Measurements from ENCODE around the gene HS1BP3. TPM values are rescaled to one million over a fixed set of nuclear protein-coding genes. Genes with fewer than 3 reads are reported as not detected.

The HS1BP3 gene
- total and polyA plus RNA-seq, 2 of the 13 experiments (the other 11 are each of a cell fraction or from before 2014, with no cell fraction given): 15.2 to 22.0 TPM

DNA sequence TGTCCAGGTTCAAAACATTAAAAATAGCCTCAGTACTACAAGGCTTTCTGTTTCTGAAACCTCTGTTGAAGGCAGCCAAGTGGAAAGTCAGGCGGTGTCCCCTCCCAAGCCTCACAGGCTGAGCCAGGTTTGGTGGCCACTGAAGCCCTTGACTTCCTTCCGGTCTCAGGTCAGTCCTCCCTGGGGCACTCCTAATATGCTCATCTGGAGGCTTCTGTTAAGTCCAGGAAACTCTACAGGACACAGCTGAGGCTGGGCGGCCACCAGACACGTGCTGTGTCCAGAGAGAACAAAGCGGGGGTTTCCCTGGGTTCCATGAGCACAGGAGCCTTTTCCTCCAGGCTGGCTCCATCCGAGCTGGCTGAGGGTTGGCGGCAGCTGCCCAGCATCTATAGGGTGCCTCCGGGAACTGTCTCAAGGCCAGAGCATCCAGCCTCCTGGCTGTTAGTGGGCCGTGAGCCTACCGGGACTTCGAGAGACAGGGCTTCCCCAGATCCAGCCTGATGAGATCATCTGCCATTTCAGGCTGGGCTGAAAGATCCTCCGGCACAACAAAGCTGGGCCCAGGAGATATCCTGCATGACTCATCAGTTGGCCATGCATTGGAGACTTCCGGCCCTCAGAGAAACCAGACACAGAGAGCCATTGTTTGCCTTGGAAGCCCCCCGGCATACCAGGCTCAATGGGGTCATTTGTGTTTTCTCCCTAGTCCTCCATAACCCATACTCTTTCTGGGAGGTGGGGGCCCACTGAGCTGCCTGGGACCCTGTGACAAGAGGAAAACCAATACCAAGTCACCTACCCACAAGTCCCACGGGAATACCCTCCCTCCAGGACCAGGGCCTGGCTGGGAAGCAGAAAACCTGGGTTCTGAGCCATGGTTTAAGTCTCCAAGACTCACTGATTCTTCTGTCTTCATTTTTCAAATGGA, 71.7 kb downstream of the HS1BP3 start (continued):
- TF ChIP-seq HNF4G (IDR thresholded peaks at IDR 0.05; ENCODE audit: borderline replicate concordance, low read depth, low read length) (no peak; the same call in 1 of the 2 replicates), HNF4G (CRISPR knock-in tag; IDR thresholded peaks at IDR 0.05; ENCODE audit: borderline replicate concordance, low read depth) (peak; percentile 81; the same call in 1 of the 2 replicates), AGO2 (optimal IDR thresholded peaks at IDR 0.05; ENCODE audit: low read depth, low read length) (peak; percentile 17), ZNF678 (CRISPR knock-in tag; IDR thresholded peaks at IDR 0.05) (no peak), HCFC1 (IDR thresholded peaks at IDR 0.05; ENCODE audit: low read depth, low read length) (no peak), PPARG (CRISPR knock-in tag; conservative IDR thresholded peaks at IDR 0.05) (peak; percentile 92), THAP11 (CRISPR knock-in tag; IDR thresholded peaks at IDR 0.05) (peak; percentile 86), PHF5A (CRISPR knock-in tag; IDR thresholded peaks at IDR 0.05; ENCODE audit: low read depth, unreplicated experiment) (peak; percentile 78), ZNF282 (IDR thresholded peaks at IDR 0.05; ENCODE audit: partially characterized antibody) (no peak), ZSCAN9 (CRISPR knock-in tag; IDR thresholded peaks at IDR 0.05; ENCODE audit: borderline replicate concordance) (peak; percentile 26; the same call in 1 of the 2 replicates), CAMTA2 (CRISPR knock-in tag; IDR thresholded peaks at IDR 0.05; ENCODE audit: borderline replicate concordance) (0 out of 2 replicates have a peak, but pooled peaks have one; percentile 68), ZIK1 (CRISPR knock-in tag; IDR thresholded peaks at IDR 0.05; ENCODE audit: borderline replicate concordance, low read depth) (0 out of 2 replicates have a peak, but pooled peaks have one; percentile 40), RAD21 (CRISPR knock-in tag; IDR thresholded peaks at IDR 0.05) (peak; percentile 75), DNMT1 (CRISPR knock-in tag; IDR thresholded peaks at IDR 0.05) (no peak), ZNF510 (CRISPR knock-in tag; IDR thresholded peaks at IDR 0.05; ENCODE audit: low read depth) (no peak), KLF16 (CRISPR knock-in tag; IDR thresholded peaks at IDR 0.05) (peak in 1 of 2 experiments; percentile 99; a peak in 2 of 4 replicates), TEAD2 (CRISPR knock-in tag; IDR thresholded peaks at IDR 0.05) (no peak)
- TF ChIP-seq, protein P1, sequence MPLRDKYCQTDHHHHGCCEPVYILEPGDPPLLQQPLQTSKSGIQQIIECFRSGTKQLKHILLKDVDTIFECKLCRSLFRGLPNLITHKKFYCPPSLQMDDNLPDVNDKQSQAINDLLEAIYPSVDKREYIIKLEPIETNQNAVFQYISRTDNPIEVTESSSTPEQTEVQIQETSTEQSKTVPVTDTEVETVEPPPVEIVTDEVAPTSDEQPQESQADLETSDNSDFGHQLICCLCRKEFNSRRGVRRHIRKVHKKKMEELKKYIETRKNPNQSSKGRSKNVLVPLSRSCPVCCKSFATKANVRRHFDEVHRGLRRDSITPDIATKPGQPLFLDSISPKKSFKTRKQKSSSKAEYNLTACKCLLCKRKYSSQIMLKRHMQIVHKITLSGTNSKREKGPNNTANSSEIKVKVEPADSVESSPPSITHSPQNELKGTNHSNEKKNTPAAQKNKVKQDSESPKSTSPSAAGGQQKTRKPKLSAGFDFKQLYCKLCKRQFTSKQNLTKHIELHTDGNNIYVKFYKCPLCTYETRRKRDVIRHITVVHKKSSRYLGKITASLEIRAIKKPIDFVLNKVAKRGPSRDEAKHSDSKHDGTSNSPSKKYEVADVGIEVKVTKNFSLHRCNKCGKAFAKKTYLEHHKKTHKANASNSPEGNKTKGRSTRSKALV (CRISPR knock-in tag; IDR thresholded peaks at IDR 0.05): no peak; the same call in 1 of the 2 replicates
- TF ChIP-seq, protein P2, sequence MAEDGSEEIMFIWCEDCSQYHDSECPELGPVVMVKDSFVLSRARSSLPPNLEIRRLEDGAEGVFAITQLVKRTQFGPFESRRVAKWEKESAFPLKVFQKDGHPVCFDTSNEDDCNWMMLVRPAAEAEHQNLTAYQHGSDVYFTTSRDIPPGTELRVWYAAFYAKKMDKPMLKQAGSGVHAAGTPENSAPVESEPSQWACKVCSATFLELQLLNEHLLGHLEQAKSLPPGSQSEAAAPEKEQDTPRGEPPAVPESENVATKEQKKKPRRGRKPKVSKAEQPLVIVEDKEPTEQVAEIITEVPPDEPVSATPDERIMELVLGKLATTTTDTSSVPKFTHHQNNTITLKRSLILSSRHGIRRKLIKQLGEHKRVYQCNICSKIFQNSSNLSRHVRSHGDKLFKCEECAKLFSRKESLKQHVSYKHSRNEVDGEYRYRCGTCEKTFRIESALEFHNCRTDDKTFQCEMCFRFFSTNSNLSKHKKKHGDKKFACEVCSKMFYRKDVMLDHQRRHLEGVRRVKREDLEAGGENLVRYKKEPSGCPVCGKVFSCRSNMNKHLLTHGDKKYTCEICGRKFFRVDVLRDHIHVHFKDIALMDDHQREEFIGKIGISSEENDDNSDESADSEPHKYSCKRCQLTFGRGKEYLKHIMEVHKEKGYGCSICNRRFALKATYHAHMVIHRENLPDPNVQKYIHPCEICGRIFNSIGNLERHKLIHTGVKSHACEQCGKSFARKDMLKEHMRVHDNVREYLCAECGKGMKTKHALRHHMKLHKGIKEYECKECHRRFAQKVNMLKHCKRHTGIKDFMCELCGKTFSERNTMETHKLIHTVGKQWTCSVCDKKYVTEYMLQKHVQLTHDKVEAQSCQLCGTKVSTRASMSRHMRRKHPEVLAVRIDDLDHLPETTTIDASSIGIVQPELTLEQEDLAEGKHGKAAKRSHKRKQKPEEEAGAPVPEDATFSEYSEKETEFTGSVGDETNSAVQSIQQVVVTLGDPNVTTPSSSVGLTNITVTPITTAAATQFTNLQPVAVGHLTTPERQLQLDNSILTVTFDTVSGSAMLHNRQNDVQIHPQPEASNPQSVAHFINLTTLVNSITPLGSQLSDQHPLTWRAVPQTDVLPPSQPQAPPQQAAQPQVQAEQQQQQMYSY (CRISPR knock-in tag; IDR thresholded peaks at IDR 0.05): peak; percentile 20; the same call in 1 of the 2 replicates
- TF ChIP-seq, protein P3, sequence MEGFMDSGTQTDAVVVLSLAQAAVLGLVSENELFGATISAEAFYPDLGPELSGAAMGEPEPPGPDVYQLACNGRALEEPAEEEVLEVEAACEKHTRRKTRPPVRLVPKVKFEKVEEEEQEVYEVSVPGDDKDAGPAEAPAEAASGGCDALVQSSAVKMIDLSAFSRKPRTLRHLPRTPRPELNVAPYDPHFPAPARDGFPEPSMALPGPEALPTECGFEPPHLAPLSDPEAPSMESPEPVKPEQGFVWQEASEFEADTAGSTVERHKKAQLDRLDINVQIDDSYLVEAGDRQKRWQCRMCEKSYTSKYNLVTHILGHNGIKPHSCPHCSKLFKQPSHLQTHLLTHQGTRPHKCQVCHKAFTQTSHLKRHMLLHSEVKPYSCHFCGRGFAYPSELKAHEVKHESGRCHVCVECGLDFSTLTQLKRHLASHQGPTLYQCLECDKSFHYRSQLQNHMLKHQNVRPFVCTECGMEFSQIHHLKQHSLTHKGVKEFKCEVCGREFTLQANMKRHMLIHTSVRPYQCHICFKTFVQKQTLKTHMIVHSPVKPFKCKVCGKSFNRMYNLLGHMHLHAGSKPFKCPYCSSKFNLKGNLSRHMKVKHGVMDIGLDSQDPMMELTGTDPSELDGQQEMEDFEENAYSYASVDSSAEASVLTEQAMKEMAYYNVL (CRISPR knock-in tag; IDR thresholded peaks at IDR 0.05; ENCODE audit: borderline replicate concordance): peak; percentile 83; the same call in 1 of the 2 replicates
- TF ChIP-seq, protein P4, sequence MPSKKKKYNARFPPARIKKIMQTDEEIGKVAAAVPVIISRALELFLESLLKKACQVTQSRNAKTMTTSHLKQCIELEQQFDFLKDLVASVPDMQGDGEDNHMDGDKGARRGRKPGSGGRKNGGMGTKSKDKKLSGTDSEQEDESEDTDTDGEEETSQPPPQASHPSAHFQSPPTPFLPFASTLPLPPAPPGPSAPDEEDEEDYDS (CRISPR knock-in tag; IDR thresholded peaks at IDR 0.05): peak; percentile 62; the same call in 1 of the 2 replicates

All from HepG2 (cell line).